SHP77 (cell line): ENCODE data around the gene MATN3.

Experiments used
- DNase-seq, 2 experiments: peaks; one replicate each; lab custom pipeline; 2025; lab: John Stamatoyannopoulos, UW

Gene MATN3

GRCh38 chr2:20037660-20038059 lies 25.2 kb upstream of the MATN3 start:
- no peak for DNase-seq

- DNase-seq: no peak
These were observed 23.6 kb upstream of the MATN3 start for GRCh38 chr2:20035955-20036666.

- DNase-seq: no peak
These were observed 22.4 kb upstream of the MATN3 start for GRCh38 chr2:20034821-20035220.

DNA sequence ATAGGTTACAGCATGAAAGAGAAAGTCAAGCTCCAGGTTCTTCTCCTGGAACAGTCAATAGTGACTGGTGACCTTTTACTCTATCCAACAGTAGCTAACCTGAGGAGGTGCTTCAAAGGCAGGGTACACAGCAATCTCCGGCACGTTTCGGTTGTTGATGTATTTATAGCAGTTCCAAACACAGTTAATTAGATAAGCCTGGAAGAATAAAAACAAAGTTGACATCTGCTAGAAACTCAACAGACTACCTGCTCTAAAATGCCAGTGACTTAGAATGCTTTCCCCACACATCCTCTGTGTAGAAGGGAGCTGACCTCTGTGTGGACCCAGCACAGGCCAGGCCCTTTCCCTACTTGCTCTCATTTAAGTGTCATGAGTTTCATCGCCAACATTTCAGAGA lies 21.8 kb upstream of the MATN3 start:
- no peak for DNase-seq

DNA sequence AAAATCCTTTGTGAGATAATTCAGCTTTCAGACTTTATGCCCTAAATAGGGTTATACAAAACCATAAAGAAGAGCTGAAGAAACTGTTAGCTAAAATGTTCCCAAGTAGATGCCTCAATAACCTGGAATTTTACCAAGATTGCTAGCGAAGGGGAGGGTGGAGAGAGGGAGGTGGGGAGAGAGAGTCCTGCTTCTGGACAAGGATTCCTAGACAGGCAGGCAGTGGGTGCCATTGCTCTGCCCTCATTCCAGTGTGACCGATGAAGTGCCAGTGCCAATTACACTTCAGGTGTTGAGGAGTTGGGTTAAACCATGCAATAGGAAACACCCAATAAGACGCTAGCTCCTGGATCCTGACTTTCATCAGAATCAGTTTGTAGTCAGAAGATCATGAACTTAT lies 20.9 kb upstream of the MATN3 start:
- no peak for DNase-seq

DNA sequence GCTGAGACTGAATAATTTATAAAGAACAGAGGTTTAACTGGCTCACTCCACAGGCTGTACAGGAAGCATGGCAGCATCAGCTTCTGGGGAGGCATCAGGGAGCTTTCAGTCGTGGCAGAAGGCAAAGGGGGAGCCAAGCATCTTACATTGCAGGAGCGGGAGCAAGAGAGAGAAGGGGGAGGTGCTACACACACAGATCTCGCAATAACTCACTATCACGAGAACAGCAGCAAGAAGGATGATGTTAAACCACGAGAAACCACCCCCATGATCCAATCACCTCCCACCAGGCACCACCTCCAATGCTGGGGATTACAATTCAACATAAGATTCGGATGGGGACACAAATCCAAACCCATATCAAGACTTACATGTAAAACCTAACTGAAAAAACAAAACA lies 17.8 kb upstream of the MATN3 start:
- no peak for DNase-seq

- no peak for DNase-seq
These were observed 15.4 kb upstream of the MATN3 start for GRCh38 chr2:20027705-20028434.

DNA sequence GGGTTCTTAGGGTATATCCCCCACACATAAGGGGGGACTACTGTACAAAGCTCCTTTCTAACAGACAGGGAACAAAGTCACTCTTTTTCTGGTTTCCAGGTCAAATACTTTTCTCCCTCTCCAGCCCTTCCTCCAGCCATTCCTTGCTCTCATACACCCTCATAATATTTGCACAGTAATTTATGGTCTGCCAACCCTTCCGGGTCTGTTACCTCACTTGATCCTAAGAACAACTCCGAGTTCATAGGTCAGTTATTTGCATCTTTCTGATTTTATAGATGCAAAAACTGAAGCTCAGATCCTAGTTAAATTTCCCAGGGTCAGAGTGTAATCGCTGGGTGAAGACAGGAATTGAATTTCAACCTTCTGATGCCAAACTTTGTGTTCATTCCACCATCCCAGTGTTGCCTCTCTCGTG lies 14.8 kb upstream of the MATN3 start:
- no peak for DNase-seq

DNA sequence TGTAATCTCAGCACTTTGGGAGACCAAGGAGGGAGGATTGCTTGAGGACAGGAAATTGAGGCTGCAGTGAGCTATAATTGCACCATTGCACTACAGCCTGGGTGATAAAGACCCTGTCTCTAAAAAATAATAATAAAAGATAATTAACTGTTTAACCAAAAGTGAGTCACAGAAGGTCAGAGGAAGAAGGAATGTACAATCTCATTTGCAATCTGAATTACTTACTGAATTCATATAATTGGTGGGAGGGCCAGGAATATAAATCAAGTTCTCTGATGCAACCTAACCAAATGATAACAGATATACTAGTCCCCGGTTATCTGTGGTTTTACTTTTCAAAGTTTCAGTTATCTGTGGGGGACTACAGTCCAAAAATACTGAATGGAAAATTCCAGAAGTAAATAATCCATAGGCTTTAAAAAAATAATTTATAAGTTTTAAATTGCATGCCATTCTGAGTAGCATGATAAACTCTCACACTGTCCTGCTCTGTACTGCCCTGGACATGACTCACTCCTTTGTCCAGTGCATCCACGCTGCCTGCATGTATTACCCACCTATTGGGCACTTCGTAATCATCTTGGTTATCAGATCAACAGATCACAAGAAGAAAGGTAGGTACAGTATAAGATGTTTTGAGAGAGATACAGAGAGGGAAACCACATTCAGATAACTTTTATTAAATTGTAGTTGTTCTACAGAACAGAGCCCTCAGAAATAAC lies 12.8 kb upstream of the MATN3 start:
- DNase-seq: no peak

DNA sequence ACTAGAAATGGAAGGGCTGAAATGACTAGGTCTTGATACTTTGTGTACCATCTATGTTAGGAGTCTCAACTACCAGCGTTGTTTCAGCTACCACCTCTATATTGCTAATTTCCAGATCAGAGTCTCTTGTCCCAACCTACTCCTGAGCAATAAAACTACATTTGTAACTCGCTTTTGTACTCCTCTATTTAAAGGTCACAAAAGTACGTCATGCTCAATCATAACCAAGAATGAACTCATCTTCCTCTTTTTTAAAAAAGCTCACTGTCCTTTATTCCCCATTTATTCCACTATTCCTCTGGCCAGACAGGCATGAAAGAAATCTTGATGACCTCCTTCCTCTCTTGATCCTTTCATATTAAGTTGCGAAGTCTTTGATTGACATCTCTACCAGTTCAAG lies 11.2 kb upstream of the MATN3 start:
- no peak for DNase-seq

GRCh38 chr2:20021405-20022009 lies 9.0 kb upstream of the MATN3 start:
- DNase-seq: no peak

DNA sequence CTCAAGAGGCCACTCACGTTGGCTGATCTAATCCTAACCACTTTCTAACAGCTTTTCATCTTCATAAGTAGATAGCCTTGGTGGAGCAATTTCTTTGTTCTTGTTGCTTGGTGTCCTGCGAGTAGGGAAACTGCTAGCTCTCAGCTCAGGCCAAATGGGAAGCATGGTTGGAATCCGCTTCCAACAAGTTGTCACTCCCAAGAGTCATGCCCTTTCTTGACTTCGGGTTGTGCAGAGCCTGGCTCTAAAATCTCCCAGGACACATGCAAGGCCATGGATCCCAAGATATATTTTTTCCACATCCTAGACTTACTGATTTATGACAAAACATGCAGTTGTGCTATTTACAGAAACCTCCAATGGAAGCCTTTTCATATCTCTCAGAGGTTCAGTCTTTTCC lies 7.3 kb upstream of the MATN3 start:
- no peak for DNase-seq

GRCh38 chr2:20018601-20019152 lies 6.2 kb upstream of the MATN3 start:
- DNase-seq: no peak

DNA sequence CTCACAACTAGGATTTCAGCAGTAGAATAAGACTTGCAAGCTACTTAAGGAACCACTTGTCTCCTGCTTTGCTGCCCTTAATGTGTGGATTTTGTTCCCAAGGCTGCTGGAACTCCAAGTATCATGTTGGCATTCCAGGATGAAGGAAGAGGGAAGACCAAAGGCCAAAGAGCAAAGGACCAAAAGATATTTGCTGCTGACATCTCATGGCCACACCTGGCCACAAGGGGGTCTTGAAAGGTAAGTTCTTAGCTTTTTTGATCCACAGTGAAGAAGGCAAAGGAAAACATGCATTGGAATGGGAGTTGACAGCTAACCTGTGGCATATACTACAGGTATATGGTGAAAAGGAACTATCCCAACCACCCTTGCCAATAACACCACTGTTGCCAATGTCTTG lies 3.9 kb upstream of the MATN3 start:
- DNase-seq: no peak

- peak; percentile 25 to 51 for DNase-seq
These were observed 3.1 kb upstream of the MATN3 start for GRCh38 chr2:20015482-20016083.

- no peak for DNase-seq
These were observed 820 bp upstream of the MATN3 start for GRCh38 chr2:20013126-20013849.

DNA sequence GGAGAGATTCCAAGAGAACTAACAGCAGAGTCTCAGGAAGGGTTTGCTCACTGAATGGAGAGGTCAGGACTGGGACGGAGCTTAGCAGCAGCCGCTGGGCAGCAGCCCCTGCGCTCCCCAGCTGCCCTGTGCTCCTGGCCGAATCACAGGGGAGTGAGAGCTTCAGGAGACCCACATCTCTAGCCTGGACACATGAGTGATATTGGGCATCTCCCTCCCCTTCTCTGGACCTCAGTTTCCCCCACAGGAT lies 511 bp downstream of the MATN3 start:
- no peak for DNase-seq

DNA sequence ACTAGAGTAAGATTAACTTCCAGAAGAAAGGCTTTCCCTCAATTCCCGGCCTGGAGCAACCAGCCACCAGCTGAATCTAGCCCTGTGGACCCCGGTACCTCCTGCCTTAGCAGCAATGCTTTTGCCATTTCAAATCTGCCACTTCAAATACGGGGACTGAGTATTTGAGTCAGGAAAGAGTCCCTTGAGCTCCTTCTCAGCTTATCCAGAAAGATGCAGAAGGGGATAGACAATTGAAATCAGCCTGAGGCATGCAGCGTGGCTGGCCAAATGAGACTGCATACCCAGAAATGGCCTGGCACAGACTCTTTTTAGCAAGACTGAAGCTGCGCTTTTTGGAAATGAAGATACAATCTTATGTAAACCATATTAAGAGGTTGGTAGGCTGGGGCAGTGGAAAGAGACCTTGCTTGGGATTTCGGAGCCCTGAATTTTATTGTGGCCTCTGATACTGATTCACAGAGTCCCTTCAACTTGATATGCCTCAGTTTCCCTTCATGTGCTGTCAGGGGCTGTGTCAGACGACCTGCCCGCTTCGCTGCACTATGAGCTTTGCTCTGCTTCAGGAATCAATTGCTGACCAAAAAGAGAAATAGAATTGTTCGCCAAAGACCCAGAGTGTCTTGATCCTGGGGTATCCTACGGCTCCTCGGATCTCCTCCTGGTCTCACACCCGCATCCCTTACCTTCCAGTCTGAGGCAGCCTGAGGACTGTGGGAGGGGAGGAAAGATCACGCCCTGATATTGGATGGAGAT lies 1.0 kb downstream of the MATN3 start:
- no peak for DNase-seq

DNA sequence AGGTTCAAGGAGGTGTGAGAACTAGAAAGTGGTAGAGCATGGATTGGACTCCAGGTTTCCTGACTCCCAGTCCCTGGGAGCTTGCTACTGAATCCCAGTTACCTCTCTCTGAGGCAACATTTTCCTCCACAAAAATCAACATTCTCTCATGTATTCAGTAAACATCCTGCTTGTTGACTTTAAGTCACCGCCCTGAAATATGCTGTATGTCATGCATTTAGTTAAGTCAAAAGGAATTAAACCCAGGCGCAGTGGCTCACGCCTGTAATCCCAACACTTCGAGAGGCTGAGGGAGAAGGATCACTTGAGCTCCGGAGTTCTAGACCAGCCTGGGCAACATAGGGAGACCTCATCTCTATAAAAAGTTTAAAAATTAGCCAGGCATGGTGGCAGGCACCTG lies 3.8 kb downstream of the MATN3 start:
- no peak for DNase-seq

- DNase-seq: no peak
These were observed 6.5 kb downstream of the MATN3 start for GRCh38 chr2:20005891-20006470.
